ENCODE measurements around the gene DDC. TPM values are rescaled to one million over a fixed set of nuclear protein-coding genes. Genes with fewer than 3 reads are reported as not detected.

Gene DDC
- total RNA-seq, 1 donor from 2014 or later = not detected

DNA sequence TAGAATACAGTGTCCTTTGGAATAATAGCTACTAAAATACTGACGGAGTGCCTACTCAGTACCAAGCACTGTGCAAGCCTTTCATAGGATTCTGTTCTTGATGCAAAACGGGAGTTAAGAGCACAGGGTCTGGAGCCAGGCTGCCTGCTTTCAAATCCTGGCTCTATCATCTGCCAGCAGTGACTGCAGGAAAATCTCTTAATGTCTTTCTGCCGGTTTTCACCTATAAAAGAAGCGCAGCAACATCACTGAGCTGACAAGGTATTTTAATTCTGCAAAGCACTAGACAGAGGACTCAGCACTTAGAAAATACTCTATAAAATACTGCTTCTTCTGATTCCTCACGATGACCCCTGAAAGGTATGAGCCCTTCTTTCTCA is 115.7 kb downstream of the DDC start:
- Histone ChIP-seq H3K4me1 (peaks cover 3 to 11% of the 10 kb centered on the region in 2 donors), H3K27ac (peak overlapping the region in 1 of 2 donors; percentile 32), H3K4me3 (peak overlapping the region; percentile 71 to 73), H3K9me3 (no peaks in the 10 kb centered on the region), H3K27me3 (no peaks in the 10 kb centered on the region), H3K36me3 (peaks cover 2 to 19% of the 10 kb centered on the region in 2 donors)
- no peak for DNase-seq (ENCODE audit: low spot score in 2 of 2)
- intact Hi-C loops (cut with DNase I) = no loop called here
- TF ChIP-seq, protein P1, sequence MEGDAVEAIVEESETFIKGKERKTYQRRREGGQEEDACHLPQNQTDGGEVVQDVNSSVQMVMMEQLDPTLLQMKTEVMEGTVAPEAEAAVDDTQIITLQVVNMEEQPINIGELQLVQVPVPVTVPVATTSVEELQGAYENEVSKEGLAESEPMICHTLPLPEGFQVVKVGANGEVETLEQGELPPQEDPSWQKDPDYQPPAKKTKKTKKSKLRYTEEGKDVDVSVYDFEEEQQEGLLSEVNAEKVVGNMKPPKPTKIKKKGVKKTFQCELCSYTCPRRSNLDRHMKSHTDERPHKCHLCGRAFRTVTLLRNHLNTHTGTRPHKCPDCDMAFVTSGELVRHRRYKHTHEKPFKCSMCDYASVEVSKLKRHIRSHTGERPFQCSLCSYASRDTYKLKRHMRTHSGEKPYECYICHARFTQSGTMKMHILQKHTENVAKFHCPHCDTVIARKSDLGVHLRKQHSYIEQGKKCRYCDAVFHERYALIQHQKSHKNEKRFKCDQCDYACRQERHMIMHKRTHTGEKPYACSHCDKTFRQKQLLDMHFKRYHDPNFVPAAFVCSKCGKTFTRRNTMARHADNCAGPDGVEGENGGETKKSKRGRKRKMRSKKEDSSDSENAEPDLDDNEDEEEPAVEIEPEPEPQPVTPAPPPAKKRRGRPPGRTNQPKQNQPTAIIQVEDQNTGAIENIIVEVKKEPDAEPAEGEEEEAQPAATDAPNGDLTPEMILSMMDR (IDR thresholded peaks at IDR 0.05) = no peak

DNA sequence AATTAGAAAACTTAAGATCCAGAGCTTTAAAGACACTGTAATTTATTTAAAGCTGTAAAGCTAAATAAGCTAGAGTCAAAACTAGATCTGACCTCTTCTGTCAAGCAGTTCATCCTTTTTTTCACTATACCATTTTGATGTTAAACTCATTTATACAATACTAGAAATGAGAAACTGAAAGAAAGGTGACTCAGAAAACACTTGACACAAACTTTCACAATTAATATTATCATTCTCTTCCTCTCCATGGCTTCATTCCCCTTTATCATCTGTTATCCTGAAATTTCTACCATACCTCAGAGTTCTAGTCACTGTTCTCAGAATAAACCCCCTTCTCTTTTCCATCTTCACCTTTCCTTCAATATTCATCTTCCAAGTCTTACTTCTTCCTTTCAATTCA is 116.4 kb downstream of the DDC start:
- DNase-seq (ENCODE audit: low spot score in 2 of 2) = no peak
- peaks cover 3 to 11% of the 10 kb centered on the region in 2 donors for H3K4me1 ChIP-seq
- peaks cover 2 to 19% of the 10 kb centered on the region in 2 donors for H3K36me3 ChIP-seq
- intact Hi-C loops (cut with DNase I) = no loop called here
- H3K27ac ChIP-seq = no peak overlapping the region
- no peaks in the 10 kb centered on the region for H3K27me3 ChIP-seq
- TF ChIP-seq, protein P1 (IDR thresholded peaks at IDR 0.05) = no peak
- no peak overlapping the region for H3K4me3 ChIP-seq
- no peaks in the 10 kb centered on the region for H3K9me3 ChIP-seq

DNA sequence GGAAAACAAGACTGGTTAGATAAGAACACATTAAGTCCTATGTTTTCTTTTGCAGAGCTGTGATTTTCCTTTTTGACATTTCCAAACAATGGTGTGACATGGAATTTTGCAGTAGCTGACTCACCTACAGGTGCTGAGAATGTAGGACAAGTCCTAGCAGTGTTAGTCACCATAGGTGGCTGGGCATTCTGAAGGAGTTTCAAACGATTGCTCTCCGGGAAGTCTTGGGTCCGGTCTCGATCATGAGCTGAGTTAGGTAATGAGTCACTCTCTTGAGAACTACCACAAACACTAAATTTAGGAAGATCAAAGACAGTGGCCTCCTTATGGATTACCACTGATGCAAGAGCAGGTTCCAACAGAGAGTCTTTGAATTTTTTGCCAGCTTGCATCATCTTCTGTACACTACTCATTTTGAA is 118.7 kb downstream of the DDC start:
- Histone ChIP-seq H3K4me1 (peaks cover 3 to 11% of the 10 kb centered on the region in 2 donors), H3K9me3 (no peaks in the 10 kb centered on the region), H3K27ac (no peak overlapping the region), H3K36me3 (peaks cover 2 to 19% of the 10 kb centered on the region in 2 donors), H3K4me3 (no peak overlapping the region), H3K27me3 (no peaks in the 10 kb centered on the region)
- intact Hi-C loops (cut with DNase I) = no loop called here
- TF ChIP-seq, protein P1 (IDR thresholded peaks at IDR 0.05) = no peak
- DNase-seq (ENCODE audit: low spot score in 2 of 2) = no peak

DNA sequence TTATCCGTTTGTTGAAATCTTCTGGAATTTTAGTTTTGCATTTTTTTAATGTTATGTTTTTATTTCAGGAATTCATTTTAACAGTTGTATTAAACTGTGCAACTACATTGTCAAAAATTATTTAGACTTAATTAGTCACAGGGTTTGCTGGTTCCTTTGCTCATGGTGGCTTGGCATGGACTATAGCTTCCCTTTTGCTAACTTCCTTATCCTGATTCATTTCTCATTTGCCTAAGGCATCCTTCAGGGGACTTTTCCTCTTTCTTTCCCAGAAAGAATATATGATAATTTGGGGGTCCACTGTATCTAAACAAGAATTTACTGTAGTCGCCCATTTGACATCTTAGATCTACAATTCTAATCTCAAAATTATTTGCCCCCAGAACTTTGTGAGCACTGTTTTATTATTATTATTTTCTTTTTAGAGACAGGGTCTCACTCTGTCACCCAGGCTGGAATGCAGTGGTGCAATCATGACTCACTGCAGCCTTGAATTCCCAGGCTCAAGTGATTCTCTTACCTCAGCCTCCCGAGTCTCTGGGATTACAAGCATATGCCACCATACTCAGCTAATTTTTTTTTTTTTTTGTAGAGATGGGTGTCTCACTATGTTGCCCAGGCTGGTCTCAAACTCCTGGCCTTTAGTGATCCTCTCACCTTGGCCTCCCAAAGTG is 128.9 kb downstream of the DDC start:
- TF ChIP-seq, protein P1 (IDR thresholded peaks at IDR 0.05) = no peak
- Histone ChIP-seq H3K27ac (no peak overlapping the region), H3K4me3 (no peak overlapping the region), H3K4me1 (no peaks in the 10 kb centered on the region), H3K27me3 (no peaks in the 10 kb centered on the region), H3K9me3 (no peaks in the 10 kb centered on the region), H3K36me3 (no peaks in the 10 kb centered on the region)
- no peak for DNase-seq (ENCODE audit: low spot score in 2 of 2)
- intact Hi-C loops (cut with DNase I) = no loop called here

DNA sequence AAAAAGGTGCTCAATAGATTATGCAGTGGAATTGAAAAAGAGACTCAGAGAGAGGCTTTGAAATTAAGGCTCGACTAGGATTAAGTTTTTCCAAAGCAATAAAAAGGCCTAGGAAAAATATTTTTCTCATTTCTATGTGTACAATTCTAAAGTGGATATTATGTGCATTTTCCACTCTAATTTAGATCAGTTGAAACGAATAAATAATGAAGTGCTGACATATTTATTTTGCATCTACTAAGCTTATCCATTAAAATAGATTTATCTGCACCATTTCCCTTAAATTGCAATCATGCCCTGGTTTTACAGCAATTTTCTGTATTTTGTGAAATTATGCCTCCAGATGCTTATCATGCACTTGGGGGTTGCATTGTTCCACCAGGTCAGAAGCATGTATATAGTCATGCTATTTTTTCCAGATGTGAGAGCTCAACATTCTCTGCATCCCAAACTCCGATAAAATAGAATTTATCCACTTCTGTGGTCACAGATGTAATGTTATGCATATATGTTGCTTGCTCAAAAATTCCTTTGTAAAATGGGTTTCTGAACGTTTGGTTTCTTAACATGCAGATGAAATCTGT is 133.4 kb downstream of the DDC start:
- no peak overlapping the region for H3K4me3 ChIP-seq
- H3K27ac ChIP-seq = no peak overlapping the region
- no peak for DNase-seq (ENCODE audit: low spot score in 2 of 2)
- intact Hi-C loops (cut with DNase I) = no loop called here
- no peaks in the 10 kb centered on the region for H3K36me3 ChIP-seq
- H3K27me3 ChIP-seq = no peaks in the 10 kb centered on the region
- H3K9me3 ChIP-seq = no peaks in the 10 kb centered on the region
- no peaks in the 10 kb centered on the region for H3K4me1 ChIP-seq
- TF ChIP-seq, protein P1 (IDR thresholded peaks at IDR 0.05) = no peak
